ENCODE data around the gene MTHFSD. TPM values are rescaled to one million over a fixed set of nuclear protein-coding genes. Genes with fewer than 3 reads are reported as not detected.

The MTHFSD gene
- total RNA-seq, 1 experiment from 2014 or later = 4.7 TPM

DNA sequence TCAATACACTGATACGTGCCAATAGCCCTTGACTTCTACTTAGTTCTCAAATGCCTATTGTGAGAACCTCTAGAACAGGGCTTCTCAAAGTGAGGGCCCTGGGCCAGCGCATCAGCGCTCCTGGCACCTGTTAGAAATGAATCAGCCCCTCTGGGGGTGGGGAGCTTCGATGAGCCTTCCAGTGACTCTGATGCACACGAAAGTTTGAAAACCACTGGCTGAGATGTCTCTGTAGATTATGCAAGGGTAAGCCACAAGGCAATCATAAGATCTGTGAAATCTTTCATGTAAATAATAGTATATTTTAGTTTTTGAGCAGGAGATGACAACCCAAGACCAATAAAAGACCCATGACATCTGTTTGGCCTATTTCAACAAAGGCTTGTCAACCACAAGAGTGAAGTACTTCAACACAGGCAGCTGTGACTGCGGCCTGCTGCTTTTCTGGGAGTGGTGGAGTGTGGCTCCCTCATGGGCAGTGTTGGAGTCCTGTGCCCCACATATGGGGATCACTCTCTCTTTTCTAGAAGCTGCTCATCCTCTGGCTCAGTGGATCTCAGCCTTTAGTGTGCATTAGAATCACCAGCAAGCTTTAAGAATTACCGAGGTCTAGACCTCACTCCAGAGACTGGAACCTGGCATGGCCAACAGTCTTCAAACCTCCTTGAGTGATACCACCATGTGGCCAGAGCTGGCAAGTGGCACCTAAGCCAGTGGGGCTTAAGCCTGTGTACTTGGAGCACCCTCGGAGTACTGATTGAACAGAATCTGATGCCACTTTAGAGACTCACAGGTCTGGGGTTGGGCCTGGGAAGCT lies 5.8 kb downstream of the MTHFSD start:
- no peak overlapping the region for H2BK5ac ChIP-seq (ENCODE audit: insufficient read length, low read length)
- H3K27me3 Mint-ChIP-seq (ENCODE audit: low read depth) = peaks cover 6% of the 10 kb centered on the region

More for the DNA sequence above, 5.8 kb downstream of the MTHFSD start:
- Histone ChIP-seq H3K79me1 (ENCODE audit: insufficient read depth, low read depth, low read length, poor library complexity, severe bottlenecking) (no peaks in the 10 kb centered on the region), H2AK5ac (ENCODE audit: insufficient read length, low read length) (no peak overlapping the region), H3K18ac (ENCODE audit: insufficient read length, low read depth, low read length) (no peak overlapping the region), H3K27me3 (ENCODE audit: insufficient read depth, low read length) (no peaks in the 10 kb centered on the region), H3K4ac (ENCODE audit: low read depth, low read length) (no peak overlapping the region), H3K14ac (ENCODE audit: insufficient read depth, low read length) (no peak overlapping the region), H2BK12ac (ENCODE audit: insufficient read length, low read depth, low read length) (no peak overlapping the region), H4K91ac (ENCODE audit: insufficient read length, low read depth, low read length) (no peak overlapping the region), H4K5ac (ENCODE audit: insufficient read length, low read depth, low read length) (no peak overlapping the region), H3K23me2 (ENCODE audit: insufficient read length, low read depth, low read length, poor library complexity, severe bottlenecking) (no peaks in the 10 kb centered on the region), H4K20me1 (ENCODE audit: control insufficient read depth, insufficient read depth, insufficient read length) (no peaks in the 10 kb centered on the region), H3K23ac (ENCODE audit: insufficient read length, low read depth, low read length) (no peak overlapping the region), H3K27ac (ENCODE audit: insufficient read length, low read depth, low read length) (no peak overlapping the region), H2BK20ac (ENCODE audit: low read depth, low read length, poor library complexity, severe bottlenecking) (no peak overlapping the region), H3K56ac (ENCODE audit: insufficient read length, low read depth, low read length) (no peak overlapping the region), H3K4me1 (ENCODE audit: insufficient read depth, low read length) (no peaks in the 10 kb centered on the region), H3K9ac (ENCODE audit: extremely low read depth, insufficient read length, low read length) (no peak overlapping the region), H2BK120ac (ENCODE audit: low read depth, low read length, poor library complexity, severe bottlenecking) (no peak overlapping the region), H3T11ph (ENCODE audit: low read length) (no peak overlapping the region), H2BK15ac (ENCODE audit: low read depth, low read length) (no peak overlapping the region), H4K8ac (replicated peaks; ENCODE audit: insufficient read length, low read depth, low read length) (no peak overlapping the region), H2AFZ (ENCODE audit: low read length) (no peak overlapping the region), H3K4me2 (ENCODE audit: insufficient read depth, insufficient read length, low read length) (no peak overlapping the region), H3K9me3 (ENCODE audit: control insufficient read depth, low read depth, low read length) (no peaks in the 10 kb centered on the region), H3K79me2 (ENCODE audit: insufficient read depth, low read length) (no peaks in the 10 kb centered on the region)
- Mint-ChIP-seq H3K4me1 (peaks cover 0 to 4% of the 10 kb centered on the region in 2 experiments; a peak in 1 of 4 replicates), H3K9me3 (no peaks in the 10 kb centered on the region; a peak in 1 of 5 replicates), H3K36me3 (ENCODE audit: insufficient read depth in 1 of 3, low read depth in 3 of 3) (no peaks in the 10 kb centered on the region; a peak in 2 of 7 replicates), H3K27ac (no peak overlapping the region), H3K4me3 (no peak overlapping the region)
- TF ChIP-seq, protein P1, sequence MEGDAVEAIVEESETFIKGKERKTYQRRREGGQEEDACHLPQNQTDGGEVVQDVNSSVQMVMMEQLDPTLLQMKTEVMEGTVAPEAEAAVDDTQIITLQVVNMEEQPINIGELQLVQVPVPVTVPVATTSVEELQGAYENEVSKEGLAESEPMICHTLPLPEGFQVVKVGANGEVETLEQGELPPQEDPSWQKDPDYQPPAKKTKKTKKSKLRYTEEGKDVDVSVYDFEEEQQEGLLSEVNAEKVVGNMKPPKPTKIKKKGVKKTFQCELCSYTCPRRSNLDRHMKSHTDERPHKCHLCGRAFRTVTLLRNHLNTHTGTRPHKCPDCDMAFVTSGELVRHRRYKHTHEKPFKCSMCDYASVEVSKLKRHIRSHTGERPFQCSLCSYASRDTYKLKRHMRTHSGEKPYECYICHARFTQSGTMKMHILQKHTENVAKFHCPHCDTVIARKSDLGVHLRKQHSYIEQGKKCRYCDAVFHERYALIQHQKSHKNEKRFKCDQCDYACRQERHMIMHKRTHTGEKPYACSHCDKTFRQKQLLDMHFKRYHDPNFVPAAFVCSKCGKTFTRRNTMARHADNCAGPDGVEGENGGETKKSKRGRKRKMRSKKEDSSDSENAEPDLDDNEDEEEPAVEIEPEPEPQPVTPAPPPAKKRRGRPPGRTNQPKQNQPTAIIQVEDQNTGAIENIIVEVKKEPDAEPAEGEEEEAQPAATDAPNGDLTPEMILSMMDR (conservative IDR thresholded peaks at IDR 0.05) = no peak
- no CpG with 5 or more reads among the region's 8 CpGs for WGBS (ENCODE audit: extremely low coverage, insufficient read length, low lambda C conversion rate)
- no peak for DNase-seq
